ENCODE results near the gene KEAP1.

KEAP1 gene

GRCh38 chr19:10454267-10454666, 48.9 kb downstream of the KEAP1 start:
- Histone ChIP-seq H3K4me1 (ENCODE audit: control insufficient read depth, low read length) (no peaks in the 10 kb centered on the region), H3K4me3 (ENCODE audit: low read length) (no peak overlapping the region), H3K4me2 (ENCODE audit: low read length) (no peak overlapping the region), H3F3A (ENCODE audit: control insufficient read depth, insufficient read depth) (peaks cover 4% of the 10 kb centered on the region; the same call in 1 of the 2 replicates), H3K79me2 (ENCODE audit: control insufficient read depth, low read length) (no peaks in the 10 kb centered on the region), H3K36me3 (ENCODE audit: control insufficient read depth, low read length) (peaks cover 2% of the 10 kb centered on the region; the same call in 1 of the 2 replicates), H3K9me3 (ENCODE audit: control insufficient read depth, insufficient read depth, low read length) (no peaks in the 10 kb centered on the region), H3K27me3 (ENCODE audit: control insufficient read depth, low read length) (no peaks in the 10 kb centered on the region), H4K20me1 (ENCODE audit: control insufficient read depth, insufficient read depth, low read depth, low read length) (no peaks in the 10 kb centered on the region), H3K27ac (ENCODE audit: low read depth, low read length) (no peak overlapping the region), H3K9me2 (replicated peaks; ENCODE audit: control insufficient read depth, low read length) (no peaks in the 10 kb centered on the region)
- TF ChIP-seq EZH2phosphoT487 (IDR thresholded peaks at IDR 0.05; ENCODE audit: borderline replicate concordance, low read length) (no peak), CTCF (IDR thresholded peaks at IDR 0.05; ENCODE audit: low read depth, low read length, poor library complexity, severe bottlenecking) (no peak)

- TF ChIP-seq CTCF (IDR thresholded peaks at IDR 0.05; ENCODE audit: low read depth, low read length, poor library complexity, severe bottlenecking) (no peak), EZH2phosphoT487 (IDR thresholded peaks at IDR 0.05; ENCODE audit: borderline replicate concordance, low read length) (no peak)
- Histone ChIP-seq H4K20me1 (ENCODE audit: control insufficient read depth, insufficient read depth, low read depth, low read length) (no peaks in the 10 kb centered on the region), H3K9me3 (ENCODE audit: control insufficient read depth, insufficient read depth, low read length) (no peaks in the 10 kb centered on the region), H3K4me2 (ENCODE audit: low read length) (no peak overlapping the region), H3K27me3 (ENCODE audit: control insufficient read depth, low read length) (no peaks in the 10 kb centered on the region), H3F3A (ENCODE audit: control insufficient read depth, insufficient read depth) (no peaks in the 10 kb centered on the region; the same call in 1 of the 2 replicates), H3K36me3 (ENCODE audit: control insufficient read depth, low read length) (peaks cover 2% of the 10 kb centered on the region; the same call in 1 of the 2 replicates), H3K79me2 (ENCODE audit: control insufficient read depth, low read length) (no peaks in the 10 kb centered on the region), H3K9me2 (replicated peaks; ENCODE audit: control insufficient read depth, low read length) (no peaks in the 10 kb centered on the region), H3K4me3 (ENCODE audit: low read length) (no peak overlapping the region), H3K4me1 (ENCODE audit: control insufficient read depth, low read length) (no peaks in the 10 kb centered on the region), H3K27ac (ENCODE audit: low read depth, low read length) (no peak overlapping the region)
Observed at GRCh38 chr19:10453852-10454251, 49.3 kb downstream of the KEAP1 start.

- Histone ChIP-seq H3K4me2 (ENCODE audit: low read length) (no peak overlapping the region), H3K27me3 (ENCODE audit: control insufficient read depth, low read length) (no peaks in the 10 kb centered on the region), H3K27ac (ENCODE audit: low read depth, low read length) (no peak overlapping the region), H4K20me1 (ENCODE audit: control insufficient read depth, insufficient read depth, low read depth, low read length) (no peaks in the 10 kb centered on the region), H3K79me2 (ENCODE audit: control insufficient read depth, low read length) (no peaks in the 10 kb centered on the region), H3K36me3 (ENCODE audit: control insufficient read depth, low read length) (peaks cover 2% of the 10 kb centered on the region; the same call in 1 of the 2 replicates), H3K4me3 (ENCODE audit: low read length) (no peak overlapping the region), H3K9me3 (ENCODE audit: control insufficient read depth, insufficient read depth, low read length) (no peaks in the 10 kb centered on the region), H3F3A (ENCODE audit: control insufficient read depth, insufficient read depth) (no peaks in the 10 kb centered on the region; the same call in 1 of the 2 replicates), H3K9me2 (replicated peaks; ENCODE audit: control insufficient read depth, low read length) (no peaks in the 10 kb centered on the region), H3K4me1 (ENCODE audit: control insufficient read depth, low read length) (no peaks in the 10 kb centered on the region)
- TF ChIP-seq CTCF (IDR thresholded peaks at IDR 0.05; ENCODE audit: low read depth, low read length, poor library complexity, severe bottlenecking) = no peak
- no peak for TF ChIP-seq EZH2phosphoT487 (IDR thresholded peaks at IDR 0.05; ENCODE audit: borderline replicate concordance, low read length)
Observed at GRCh38 chr19:10452726-10453618, 50.2 kb downstream of the KEAP1 start.
